A549 (cell line): ENCODE results near the gene CSNK1A1L. TPM values are rescaled to one million over a fixed set of nuclear protein-coding genes. Genes with fewer than 3 reads are reported as not detected.

Experiments
- ATAC-seq, 2 experiments: fragments of 200-7000 bp in 1 of 2; fragments of >200 bp in 1 of 2; cut with Nextera tagmentation in 1 of 2; cut with Tn5 transposase in 1 of 2; 3 replicates each; pipeline versions ENCODE4 v1.8.0 to v1.9.1; 2018 to 2020; ENCODE audit warnings: mild to moderate bottlenecking in 1 of 2, moderate library complexity in 1 of 2
- CTCF ChIA-PET: fragments of 300-600 bp; sonication (Branson Sonifier 250); formaldehyde crosslinking; extraction: SDS; loops from one replicate; lab custom pipeline; 2021; ENCODE audit warnings: antibody characterized with exemption, inconsistent platforms; lab: Yijun Ruan, JAX
- POLR2A ChIA-PET: fragments of 350-600 bp; formaldehyde crosslinking; extraction: SDS; loops from one replicate; lab custom pipeline; 2021; ENCODE audit warnings: antibody characterized with exemption, inconsistent platforms; lab: Yijun Ruan, JAX
- DNase-seq, 2 experiments: peaks; one replicate each; pipeline versions ENCODE4 v3.0.0 to v3.0.0-alpha.2; 2011 to 2016; ENCODE audit warnings: low read depth in 1 of 2, low spot score in 1 of 2
- FAIRE-seq: peaks from 2 replicates; lab custom pipeline; 2011; peaks lifted over from hg19 to GRCh38; lab: Jason Lieb, UNC
- H3K27ac ChIP-seq, 2 experiments: fragments of >200 bp; sonication (Bioruptor Twin); formaldehyde crosslinking; 3 replicates each; pipeline ENCODE4 v1.5.1; 2016 to 2017
- H3K4me1 ChIP-seq: fragments of >200 bp; sonication (Bioruptor Twin); formaldehyde crosslinking; 3 replicates; pipeline ENCODE4 v1.6.1; 2016
- H3K4me2 ChIP-seq: fragments of >200 bp; sonication (Bioruptor Twin); formaldehyde crosslinking; 3 replicates; pipeline ENCODE4 v1.6.1; 2016
- H3K4me3 ChIP-seq: fragments of >200 bp; sonication (Bioruptor Twin); formaldehyde crosslinking; 3 replicates; pipeline ENCODE4 v1.5.1; 2016
- H3K9me3 ChIP-seq: fragments of >200 bp; sonication (Bioruptor Twin); formaldehyde crosslinking; 3 replicates; pipeline ENCODE4 v1.6.1; 2016
- ATOH8 ChIP-seq: fragments of 250-450 bp; sonication (Bioruptor Pico); IDR thresholded peaks from 2 replicates; pipeline ENCODE4 v1.5.0; 2020; ENCODE audit warnings: low read depth, mild to moderate bottlenecking, moderate library complexity
- CBX2 ChIP-seq: fragments of 200-600 bp; sonication (generic); IDR thresholded peaks from 2 replicates; pipeline ENCODE4 v1.6.1; 2016; ENCODE audit warnings: low read depth, mild to moderate bottlenecking, borderline replicate concordance
- ESRRA ChIP-seq: fragments of 150-350 bp; IDR thresholded peaks from 2 replicates; pipeline ENCODE4 v1.6.1; 2014; ENCODE audit warnings: mild to moderate bottlenecking, low read length, borderline replicate concordance
- GATA3 ChIP-seq: IDR thresholded peaks from 2 replicates; pipeline ENCODE4 v1.6.1; 2012; ENCODE audit warnings: borderline replicate concordance
- HOXA7 ChIP-seq: fragments of 250-450 bp; sonication (Bioruptor Pico); IDR thresholded peaks from 2 replicates; pipeline ENCODE4 v1.5.0; 2020; ENCODE audit warnings: mild to moderate bottlenecking, moderate library complexity
- JUN ChIP-seq, 2 experiments: fragments of >200 bp; sonication (Bioruptor Twin); formaldehyde crosslinking; IDR thresholded peaks; 2 replicates in 1 of 2; 3 replicates in 1 of 2; pipeline ENCODE4 v1.6.1; 2016 to 2017
- RAD21 ChIP-seq, 2 experiments: fragments of >200 bp in 1 of 2; sonication (Bioruptor Twin) in 1 of 2; formaldehyde crosslinking in 1 of 2; IDR thresholded peaks in 1 of 2; conservative IDR thresholded peaks in 1 of 2; 2 replicates in 1 of 2; 3 replicates in 1 of 2; pipeline ENCODE4 v1.6.1; 2012 to 2018; ENCODE audit warnings: inconsistent platforms in 1 of 2
- RARB ChIP-seq: fragments of 250-450 bp; sonication (Bioruptor Pico); IDR thresholded peaks from 2 replicates; pipeline ENCODE4 v1.8.0; 2021; ENCODE audit warnings: mild to moderate bottlenecking, moderate library complexity
- SMC3 ChIP-seq: fragments of >200 bp; sonication (Bioruptor Twin); formaldehyde crosslinking; IDR thresholded peaks from 3 replicates; pipeline ENCODE4 v1.6.1; 2018; ENCODE audit warnings: inconsistent platforms
- TFCP2L1 ChIP-seq: fragments of 250-450 bp; sonication (Bioruptor Pico); IDR thresholded peaks from 2 replicates; pipeline ENCODE4 v1.5.0; 2021; ENCODE audit warnings: mild to moderate bottlenecking
- ZC3H11A ChIP-seq: fragments of 450-650 bp; IDR thresholded peaks from 2 replicates; pipeline ENCODE4 v1.6.1; 2014; ENCODE audit warnings: antibody characterized with exemption, mild to moderate bottlenecking
- ZSCAN20 ChIP-seq: fragments of 250-450 bp; sonication (Bioruptor Pico); IDR thresholded peaks from 2 replicates; pipeline ENCODE4 v1.8.0; 2022; ENCODE audit warnings: mild to moderate bottlenecking, moderate library complexity
- WGBS: methylation state at CpG from one replicate; pipeline ENCODE4 v1.1.6; 2017; ENCODE audit errors: missing lambda C conversion rate; 5-methylcytosine and 5-hydroxymethylcytosine counted together
- polyA plus RNA-seq, 4 experiments: library from polyadenylated mRNA; depleted of rRNA in 3 of 4; stranded (reverse); fragments of >200 nt; fragmentation: RNase III in 1 of 4; extraction: RNeasy Plus Mini Kit Qiagen cat#74134 plus additional on column Dnase treatment in 1 of 4; gene quantifications; 2 replicates in 3 of 4; 3 replicates in 1 of 4; pipeline ENCODE4 v1.2.3, GENCODE V29; 2011 to 2017
- TF ChIP-seq, protein P1 (sequence below): fragments of >200 bp; sonication (Bioruptor Twin); formaldehyde crosslinking; IDR thresholded peaks from 3 replicates; pipeline ENCODE4 v1.5.1; 2016
- TF ChIP-seq, protein P2 (sequence below): fragments of 450-650 bp; IDR thresholded peaks from 2 replicates; pipeline ENCODE4 v1.6.1; 2014; ENCODE audit warnings: antibody characterized with exemption

The CSNK1A1L gene
- polyA plus RNA-seq, 2 of the 4 experiments (the other 2 are of a cell fraction): not detected

GRCh38 chr13:37074703-37075102, 30.8 kb downstream of the CSNK1A1L start:
- CTCF ChIA-PET: no interaction called here
- peak in 1 of 2 experiments; percentile 66; a peak in 3 of 6 replicates for ATAC-seq
- H3K4me3 ChIP-seq: no peak overlapping the region
- FAIRE-seq: no peak
- no peaks in the 10 kb centered on the region for H3K4me1 ChIP-seq
- POLR2A ChIA-PET: no interaction called here
- no peak overlapping the region for H3K4me2 ChIP-seq
- 0% methylated on average over 1 of the region's 1 CpG for WGBS
- H3K27ac ChIP-seq: no peak overlapping the region
- H3K9me3 ChIP-seq: no peaks in the 10 kb centered on the region
- DNase-seq: peak in 1 of 2 experiments; percentile 11
- TF ChIP-seq ESRRA: no peak
- peak; percentile 24 to 45; a peak in 3 of 5 replicates for TF ChIP-seq RAD21 (conservative IDR thresholded peaks at IDR 0.05 in 1 of 2, IDR thresholded peaks at IDR 0.05 in 1 of 2)
- TF ChIP-seq, protein P1, sequence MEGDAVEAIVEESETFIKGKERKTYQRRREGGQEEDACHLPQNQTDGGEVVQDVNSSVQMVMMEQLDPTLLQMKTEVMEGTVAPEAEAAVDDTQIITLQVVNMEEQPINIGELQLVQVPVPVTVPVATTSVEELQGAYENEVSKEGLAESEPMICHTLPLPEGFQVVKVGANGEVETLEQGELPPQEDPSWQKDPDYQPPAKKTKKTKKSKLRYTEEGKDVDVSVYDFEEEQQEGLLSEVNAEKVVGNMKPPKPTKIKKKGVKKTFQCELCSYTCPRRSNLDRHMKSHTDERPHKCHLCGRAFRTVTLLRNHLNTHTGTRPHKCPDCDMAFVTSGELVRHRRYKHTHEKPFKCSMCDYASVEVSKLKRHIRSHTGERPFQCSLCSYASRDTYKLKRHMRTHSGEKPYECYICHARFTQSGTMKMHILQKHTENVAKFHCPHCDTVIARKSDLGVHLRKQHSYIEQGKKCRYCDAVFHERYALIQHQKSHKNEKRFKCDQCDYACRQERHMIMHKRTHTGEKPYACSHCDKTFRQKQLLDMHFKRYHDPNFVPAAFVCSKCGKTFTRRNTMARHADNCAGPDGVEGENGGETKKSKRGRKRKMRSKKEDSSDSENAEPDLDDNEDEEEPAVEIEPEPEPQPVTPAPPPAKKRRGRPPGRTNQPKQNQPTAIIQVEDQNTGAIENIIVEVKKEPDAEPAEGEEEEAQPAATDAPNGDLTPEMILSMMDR: peak; percentile 43
- no peak for TF ChIP-seq ATOH8
- TF ChIP-seq SMC3: peak; percentile 17; the same call in 1 of the 3 replicates

DNA sequence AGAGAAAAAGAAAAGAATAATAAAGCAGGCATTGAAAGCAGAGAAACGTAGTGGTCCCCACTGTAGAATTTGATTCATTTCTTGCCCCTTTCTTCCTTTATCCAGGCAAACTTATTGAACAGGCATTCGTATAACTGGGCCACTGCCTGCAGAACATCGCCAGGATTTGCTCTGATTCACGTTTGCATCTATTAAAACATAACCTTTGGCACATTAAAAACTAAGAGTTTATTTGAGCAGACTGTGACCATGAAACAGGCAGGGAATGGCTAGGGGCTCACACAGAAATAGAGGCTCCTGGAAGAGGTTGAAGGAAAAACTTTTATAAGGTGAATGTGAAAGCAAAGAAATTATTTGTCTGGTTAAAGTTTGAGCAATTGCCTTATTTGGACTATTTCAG, 33.4 kb downstream of the CSNK1A1L start:
- TF ChIP-seq JUN (IDR thresholded peaks at IDR 0.05) (no peak), ZSCAN20 (CRISPR knock-in tag) (no peak)
- TF ChIP-seq, all 56 proteins: peak for 0
- POLR2A ChIA-PET: no interaction called here
- CTCF ChIA-PET: no interaction called here
- no peak overlapping the region for H3K27ac ChIP-seq
- DNase-seq: no peak
- ATAC-seq: no peak
- H3K9me3 ChIP-seq: no peaks in the 10 kb centered on the region
- H3K4me3 ChIP-seq: no peak overlapping the region
- WGBS: 12% methylated on average over 4 of the region's 4 CpGs
- no peaks in the 10 kb centered on the region for H3K4me1 ChIP-seq
- H3K4me2 ChIP-seq: no peak overlapping the region
- no peak for FAIRE-seq

DNA sequence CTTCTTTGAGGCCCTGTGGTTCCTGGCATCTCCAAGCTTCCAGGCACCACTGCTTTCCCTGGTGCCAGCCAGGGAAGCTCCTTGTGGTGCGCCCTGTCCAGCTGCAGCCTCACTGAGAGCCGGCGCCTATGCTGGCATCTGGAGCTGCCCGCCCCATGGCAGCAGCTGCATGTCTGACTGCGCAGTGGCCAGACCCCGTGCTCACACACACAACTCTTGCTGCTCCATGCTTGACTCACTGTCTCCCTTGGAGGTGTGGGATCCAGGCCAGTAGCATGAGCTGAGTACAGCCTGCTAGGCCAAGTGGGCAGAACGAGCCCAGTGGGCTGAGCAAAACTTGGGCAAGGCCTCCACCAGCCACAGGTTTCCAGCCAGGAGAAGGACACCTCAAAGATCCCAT, 34.5 kb downstream of the CSNK1A1L start:
- no peaks in the 10 kb centered on the region for H3K4me1 ChIP-seq
- H3K27ac ChIP-seq: no peak overlapping the region
- H3K9me3 ChIP-seq: no peaks in the 10 kb centered on the region
- ChIA-PET CTCF (interaction anchor here (0.8 to 2.2 kb wide), 3 partner anchors 11 to 533 kb away, joined by 3 to 8 read pairs (median 4); partner anchors contain the start of gene SUPT20H), POLR2A (no interaction called here)
- DNase-seq (no peak), ATAC-seq (no peak), FAIRE-seq (no peak)
- WGBS: 73% methylated on average over 5 of the region's 7 CpGs
- no peak overlapping the region for H3K4me2 ChIP-seq
- TF ChIP-seq ZC3H11A: no peak
- TF ChIP-seq TFCP2L1 (CRISPR knock-in tag): no peak
- no peak for TF ChIP-seq RARB (CRISPR knock-in tag)
- TF ChIP-seq, protein P2, sequence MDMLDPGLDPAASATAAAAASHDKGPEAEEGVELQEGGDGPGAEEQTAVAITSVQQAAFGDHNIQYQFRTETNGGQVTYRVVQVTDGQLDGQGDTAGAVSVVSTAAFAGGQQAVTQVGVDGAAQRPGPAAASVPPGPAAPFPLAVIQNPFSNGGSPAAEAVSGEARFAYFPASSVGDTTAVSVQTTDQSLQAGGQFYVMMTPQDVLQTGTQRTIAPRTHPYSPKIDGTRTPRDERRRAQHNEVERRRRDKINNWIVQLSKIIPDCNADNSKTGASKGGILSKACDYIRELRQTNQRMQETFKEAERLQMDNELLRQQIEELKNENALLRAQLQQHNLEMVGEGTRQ: no peak
- TF ChIP-seq GATA3: no peak
- TF ChIP-seq CBX2: no peak
- H3K4me3 ChIP-seq: no peak overlapping the region

DNA sequence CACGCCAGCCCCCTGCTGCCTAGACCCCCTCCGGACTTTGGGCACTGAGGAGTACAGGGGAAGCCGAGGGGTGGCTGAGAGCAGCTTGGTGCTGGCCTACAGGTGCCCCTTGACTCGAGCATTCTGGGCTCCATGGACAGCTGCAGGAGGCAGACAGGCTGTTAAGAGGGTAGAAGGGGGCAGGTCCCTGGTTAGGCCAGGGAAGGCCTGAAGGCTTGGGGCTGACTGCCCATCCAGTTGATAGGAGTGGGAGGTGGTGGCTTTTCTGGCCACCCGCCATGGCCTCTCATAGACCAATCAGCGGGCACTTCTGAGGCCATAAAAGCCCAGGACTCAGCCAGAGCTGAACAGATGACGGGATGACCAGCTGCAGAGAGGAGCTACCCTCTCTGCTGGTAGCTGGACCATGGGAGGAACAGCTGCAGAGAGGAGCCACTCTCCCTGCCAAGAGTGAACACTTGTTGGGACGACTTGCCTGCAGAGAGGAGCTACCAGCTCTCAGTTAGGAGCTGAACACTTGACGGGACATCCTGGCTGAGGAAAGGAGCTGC, 35.2 kb downstream of the CSNK1A1L start:
- no peak for ATAC-seq
- Histone ChIP-seq H3K9me3 (no peaks in the 10 kb centered on the region), H3K4me3 (no peak overlapping the region), H3K4me2 (no peak overlapping the region), H3K27ac (no peak overlapping the region), H3K4me1 (no peaks in the 10 kb centered on the region)
- ChIA-PET CTCF (interaction anchor here (0.8 to 2.2 kb wide), 4 partner anchors 10 to 787 kb away, joined by 3 to 8 read pairs (median 4); partner anchors contain the start of gene SUPT20H), POLR2A (no interaction called here)
- 61% methylated on average over 7 of the region's 9 CpGs for WGBS
- FAIRE-seq: no peak
- no peak for DNase-seq
- no peak for TF ChIP-seq HOXA7 (CRISPR knock-in tag)
